Right kidney (tissue), 1 donor: ENCODE data around the gene GHRL.
"Not testable (repeated sequence)": the region's sequence is repeated elsewhere in the genome, so short reads cannot be mapped to it uniquely, and the experiment has no call there.

Source experiments
- DNase-seq: peaks from one replicate; pipeline ENCODE4 v3.0.0-alpha.2; 2016

GHRL gene

DNA sequence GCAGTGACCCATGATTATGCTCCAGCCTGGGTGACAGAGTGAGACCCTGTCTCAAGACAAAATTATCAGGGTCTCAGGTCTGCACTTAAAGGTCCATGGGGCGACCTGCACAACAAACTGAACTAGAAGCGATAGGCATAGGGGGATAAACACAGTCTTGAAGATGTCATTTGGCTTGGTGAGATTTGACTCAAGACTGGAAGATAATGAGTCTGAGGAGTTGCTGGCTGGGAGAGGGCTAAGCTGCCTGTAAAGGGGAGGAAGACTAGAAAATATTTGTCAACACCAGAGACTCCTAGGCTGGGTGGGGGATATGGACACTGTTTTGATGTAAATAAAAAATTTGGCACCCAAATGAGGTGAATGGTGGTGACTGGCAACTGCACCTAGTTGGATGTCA lies 19.8 kb downstream of the GHRL start:
- DNase-seq = no peak

DNA sequence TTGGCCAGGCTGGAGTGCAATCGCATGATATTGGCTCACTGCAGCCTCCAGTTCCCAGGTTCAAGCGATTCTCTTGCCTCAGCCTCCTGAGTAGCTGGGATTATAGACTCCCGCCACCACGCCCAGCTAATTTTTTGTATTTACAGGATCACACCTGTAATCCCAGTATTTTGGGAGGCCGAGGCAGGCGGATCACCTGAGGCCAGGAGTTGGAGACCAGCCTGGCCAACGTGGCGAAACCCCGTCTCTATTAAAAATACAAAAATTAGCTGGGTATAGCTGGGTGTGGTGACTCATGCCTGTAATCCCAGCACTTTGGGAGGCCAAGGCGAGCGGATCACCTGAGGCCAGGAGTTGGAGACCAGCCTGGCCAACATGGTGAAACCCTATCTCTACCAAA lies 20.3 kb downstream of the GHRL start:
- not testable (repeated sequence) for DNase-seq

DNA sequence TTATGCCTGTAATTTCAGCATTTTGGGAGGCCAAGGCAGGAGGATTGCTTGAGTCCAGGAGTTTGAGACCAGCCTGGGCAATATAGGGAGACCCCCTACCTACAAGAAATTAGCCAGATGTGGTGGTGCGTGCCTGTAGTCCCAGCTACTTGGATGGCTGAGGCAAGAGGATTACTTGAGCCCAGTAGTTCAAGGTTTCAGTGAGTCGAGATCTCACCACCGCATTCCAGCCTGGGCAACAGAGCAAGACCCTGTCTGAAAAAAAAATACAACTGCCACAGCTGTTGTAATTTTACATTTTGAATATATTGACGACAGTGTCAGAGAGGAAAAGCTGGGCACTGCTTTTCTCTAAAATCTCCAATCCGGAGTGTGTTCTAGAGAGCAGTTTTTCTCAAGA lies 23.3 kb downstream of the GHRL start:
- no peak for DNase-seq

DNA sequence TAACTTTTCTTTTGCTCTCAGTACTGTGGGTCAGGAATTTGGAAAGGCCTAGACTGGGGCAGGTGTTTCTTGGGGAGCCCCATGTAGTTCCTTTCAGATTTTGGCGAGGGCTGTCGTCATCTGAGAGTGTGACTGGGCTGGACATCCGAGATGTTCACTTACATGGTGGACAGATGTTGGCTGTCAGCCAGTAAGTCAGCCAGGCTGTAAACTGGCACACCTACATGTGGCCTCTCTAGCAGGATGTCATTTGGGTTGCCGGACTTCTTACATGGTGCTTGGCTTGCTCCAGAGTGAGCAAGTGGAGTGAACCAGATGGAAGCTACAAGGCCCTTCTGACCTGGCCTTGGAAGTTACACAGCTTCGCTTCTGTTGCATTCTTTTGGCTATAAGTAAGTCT lies 23.8 kb downstream of the GHRL start:
- DNase-seq = no peak

DNA sequence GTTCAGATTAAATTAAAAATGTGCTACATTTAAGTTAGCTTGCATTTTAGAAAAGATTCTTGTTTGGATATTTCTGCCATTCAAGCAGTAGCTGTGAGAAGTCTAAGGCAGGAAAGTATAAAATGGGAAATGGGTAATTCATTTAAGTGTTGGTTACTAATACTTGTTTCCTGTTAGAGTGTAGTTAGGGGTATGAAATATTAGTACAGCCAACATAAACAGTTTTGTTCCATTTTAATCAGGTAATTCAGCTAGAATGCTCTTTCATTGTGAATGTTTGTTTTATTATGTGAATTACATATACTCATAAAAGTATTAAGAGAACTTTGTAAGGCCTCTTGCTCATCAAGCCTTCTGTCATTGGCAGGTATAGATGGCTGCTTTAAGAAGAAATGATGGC lies 24.6 kb downstream of the GHRL start:
- no peak for DNase-seq

DNA sequence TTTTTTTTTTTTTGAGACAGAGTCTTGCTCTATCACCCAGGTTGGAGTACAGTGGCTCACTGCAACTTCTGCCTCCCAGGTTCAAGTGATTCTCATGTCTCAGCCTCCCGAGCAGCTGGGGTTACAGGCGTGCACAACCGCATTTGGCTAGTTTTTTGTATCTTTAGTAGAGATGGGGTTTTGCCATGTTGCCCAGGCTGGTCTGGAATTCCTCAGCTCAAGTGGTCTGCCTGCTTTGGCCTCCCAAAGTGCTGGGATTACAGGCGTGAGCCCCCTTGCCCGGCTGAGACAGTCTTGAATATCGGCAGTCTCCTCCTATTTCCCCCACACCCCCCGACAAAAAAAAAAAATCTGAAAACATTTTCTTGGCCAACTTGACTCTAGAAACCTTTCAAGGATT lies 25.8 kb downstream of the GHRL start:
- not testable (repeated sequence) for DNase-seq

DNA sequence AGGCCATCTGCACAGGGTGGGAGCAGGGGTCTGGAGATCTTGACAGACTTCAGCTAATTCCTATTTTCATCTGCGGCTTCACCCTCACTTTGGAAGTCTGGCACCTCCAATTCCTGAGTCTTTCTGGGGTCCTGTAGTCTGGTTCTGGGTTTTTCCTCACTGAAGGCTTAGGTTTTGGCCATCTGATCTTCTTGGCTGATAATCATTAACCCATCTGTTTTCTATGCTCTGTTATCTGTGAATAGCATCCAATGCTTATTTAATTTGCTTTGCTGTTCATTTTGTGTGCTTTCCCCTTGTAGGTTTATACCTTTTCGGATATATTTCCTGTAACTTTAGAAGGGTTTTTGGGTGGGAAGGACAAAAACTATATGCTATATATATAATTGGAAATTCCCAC lies 26.9 kb downstream of the GHRL start:
- no peak for DNase-seq

DNA sequence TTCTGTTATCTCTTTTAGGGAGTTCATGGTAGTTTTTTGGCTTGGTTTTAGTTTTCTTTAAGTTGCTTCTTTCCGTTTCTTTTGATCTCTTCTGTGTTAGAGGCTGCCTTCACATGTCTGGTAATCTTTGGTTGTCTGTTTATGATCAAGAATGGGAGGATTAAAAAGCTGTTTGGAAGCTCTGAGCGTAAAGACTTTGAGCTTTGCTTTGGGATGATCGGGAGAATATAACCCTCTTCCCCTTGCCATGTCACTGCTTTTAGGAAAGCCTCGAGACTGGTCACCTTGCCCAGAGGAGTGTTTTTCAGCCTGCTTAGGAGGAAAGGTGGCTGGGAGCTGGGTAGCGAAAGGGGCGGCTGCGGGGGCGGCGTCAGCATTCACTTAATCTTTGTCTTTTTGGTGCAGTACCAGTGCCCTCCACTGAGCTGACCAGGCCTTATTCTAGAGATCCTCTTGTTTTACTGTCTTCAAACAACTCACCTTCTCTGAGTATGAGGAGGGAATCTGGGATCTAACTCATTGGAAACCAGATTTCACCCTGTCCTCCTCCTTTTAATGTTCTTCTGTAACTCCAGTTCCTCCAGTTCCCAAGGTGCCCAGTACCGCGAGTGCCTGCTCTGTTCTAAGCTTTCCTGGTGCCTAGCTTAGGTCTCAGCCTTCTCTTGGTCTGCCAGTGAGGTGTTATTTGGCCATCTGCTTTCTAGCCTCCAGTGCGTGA lies 28.9 kb downstream of the GHRL start:
- DNase-seq = peak; percentile 35

DNA sequence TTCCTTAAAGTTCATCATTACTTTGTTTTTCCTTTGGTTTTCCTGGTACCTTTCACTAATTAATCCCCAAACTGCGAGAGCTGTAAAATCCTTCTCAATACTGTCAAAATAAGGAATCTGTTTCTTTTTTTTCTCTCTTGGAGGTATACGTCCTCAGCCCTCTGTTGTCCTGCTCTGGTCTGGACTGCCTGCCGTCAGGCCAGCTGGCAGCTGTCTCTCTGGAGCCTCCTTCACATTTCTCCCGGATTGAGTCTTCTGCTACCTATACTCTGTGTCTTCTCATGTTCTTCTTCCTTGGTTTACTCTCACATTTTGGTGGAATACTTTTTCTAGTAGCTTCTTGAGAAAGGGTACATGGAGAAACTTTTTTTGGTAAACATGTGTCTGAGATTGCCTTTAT lies 30.7 kb downstream of the GHRL start:
- no peak for DNase-seq

DNA sequence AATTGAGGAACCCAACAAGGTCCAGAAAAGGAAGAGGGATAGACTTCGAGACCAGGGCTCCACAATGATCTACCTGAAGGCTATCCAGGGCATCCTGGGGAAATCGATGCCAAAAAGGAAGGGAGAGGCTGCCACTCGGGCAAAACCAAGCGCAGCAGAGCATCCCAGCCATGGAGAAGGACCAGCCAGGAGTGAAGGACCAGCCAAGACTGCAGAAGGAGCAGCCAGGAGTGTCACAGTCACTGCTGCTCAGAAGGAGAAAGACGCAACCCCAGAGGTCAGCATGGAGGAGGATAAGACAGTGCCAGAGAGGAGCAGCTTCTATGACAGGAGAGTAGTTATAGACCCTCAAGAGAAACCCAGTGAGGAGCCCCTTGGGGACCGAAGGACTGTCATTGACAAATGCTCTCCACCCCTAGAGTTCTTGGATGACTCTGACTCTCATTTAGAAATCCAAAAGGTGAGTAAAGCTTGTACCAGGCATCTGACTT lies 32.5 kb downstream of the GHRL start:
- no peak for DNase-seq

DNA sequence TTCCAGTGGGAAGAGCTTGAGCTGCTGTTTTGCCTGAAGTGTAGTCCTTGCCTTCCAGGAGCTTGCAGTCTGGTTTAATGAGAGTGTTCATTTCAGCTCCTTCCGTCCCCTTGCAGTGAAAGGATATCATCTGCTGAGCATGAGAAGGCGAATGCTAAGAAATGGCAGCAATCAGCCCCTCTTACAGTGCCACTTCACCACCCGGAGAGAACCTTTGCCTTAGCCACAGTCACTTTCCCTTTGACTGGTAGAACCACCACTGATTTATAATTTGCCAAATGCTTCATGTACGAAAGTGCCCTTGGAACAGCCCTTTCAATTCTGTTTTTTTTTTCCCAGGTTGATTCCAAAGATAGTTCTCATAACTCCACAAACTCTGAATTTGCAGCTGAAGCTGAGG lies 32.9 kb downstream of the GHRL start:
- DNase-seq = no peak

DNA sequence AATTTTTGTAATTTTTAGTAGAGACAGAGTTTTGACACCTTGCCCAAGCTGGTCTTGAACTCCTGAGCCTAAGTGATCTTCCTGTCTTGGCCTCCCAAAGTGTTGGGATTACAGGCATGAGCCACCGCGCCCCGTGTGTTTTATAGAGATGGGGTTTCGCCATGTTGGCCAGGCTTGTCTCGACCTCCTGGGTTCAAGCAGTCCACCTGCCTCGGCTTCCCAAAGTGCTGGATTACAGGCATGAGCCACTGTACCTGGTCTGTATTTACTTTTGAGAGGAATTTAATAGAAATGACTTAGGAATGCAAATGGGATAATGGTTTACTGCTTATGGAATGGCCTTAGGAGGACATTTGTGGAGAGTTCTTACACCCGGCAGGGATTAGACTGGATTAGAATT lies 33.7 kb downstream of the GHRL start:
- DNase-seq = no peak

DNA sequence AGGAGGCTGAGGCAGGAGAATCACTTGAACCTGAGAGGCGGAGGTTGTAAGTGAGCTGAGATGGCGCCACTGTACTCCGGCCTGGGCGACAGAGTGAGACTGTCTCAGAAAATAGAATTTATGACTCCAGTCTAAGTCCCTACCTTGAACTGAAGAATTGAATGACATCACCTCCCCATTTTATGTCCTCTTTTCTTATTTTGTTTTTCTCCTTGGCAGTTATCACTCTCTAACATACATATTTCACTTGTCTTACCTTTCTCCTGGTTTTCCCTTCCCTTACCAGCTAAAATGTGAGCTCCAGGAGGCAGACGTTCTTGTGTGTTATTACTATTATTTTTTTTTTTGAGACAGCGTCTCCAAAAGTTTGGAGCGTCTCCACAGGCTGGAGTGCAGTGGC lies 36.9 kb downstream of the GHRL start:
- DNase-seq = no peak

DNA sequence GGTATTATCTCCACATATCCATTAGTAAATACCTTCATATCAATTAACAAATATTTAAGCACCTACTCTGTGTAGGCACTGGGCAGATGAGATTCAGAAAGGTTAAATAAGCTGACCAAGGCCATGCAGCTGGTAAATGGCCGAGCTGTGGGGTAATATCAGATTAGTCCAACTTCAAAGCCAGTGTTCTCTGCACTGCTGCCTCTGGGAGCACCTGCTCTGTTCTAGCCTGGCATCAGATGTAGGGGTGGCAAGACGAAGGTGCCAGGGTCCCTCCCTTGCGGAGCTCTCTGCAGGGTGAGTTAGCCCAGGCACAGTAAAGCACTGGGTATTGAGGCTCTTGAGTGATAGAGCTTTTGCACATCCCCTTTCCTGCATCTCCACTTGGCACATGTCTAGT lies 39.0 kb downstream of the GHRL start:
- DNase-seq = no peak

DNA sequence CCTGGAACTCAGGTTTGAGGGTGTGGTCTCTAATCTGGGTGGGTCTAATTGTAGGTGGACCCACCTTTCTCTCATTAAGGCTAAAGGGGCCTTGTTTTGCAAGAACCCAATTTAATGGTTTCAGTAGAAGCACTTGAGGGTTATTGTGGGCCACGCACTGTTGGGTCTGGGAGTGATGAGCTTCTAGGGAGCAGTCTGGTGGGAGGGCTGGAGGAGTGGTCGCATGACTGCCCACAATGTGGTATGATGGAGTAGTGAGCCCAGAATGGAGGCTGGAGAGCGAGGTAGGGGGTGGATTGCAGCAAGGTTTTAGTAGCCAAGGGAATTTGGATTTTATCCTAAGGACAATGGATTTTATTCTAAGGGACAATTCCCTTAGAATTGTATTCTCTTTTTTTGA lies 41.7 kb downstream of the GHRL start:
- DNase-seq = no peak

DNA sequence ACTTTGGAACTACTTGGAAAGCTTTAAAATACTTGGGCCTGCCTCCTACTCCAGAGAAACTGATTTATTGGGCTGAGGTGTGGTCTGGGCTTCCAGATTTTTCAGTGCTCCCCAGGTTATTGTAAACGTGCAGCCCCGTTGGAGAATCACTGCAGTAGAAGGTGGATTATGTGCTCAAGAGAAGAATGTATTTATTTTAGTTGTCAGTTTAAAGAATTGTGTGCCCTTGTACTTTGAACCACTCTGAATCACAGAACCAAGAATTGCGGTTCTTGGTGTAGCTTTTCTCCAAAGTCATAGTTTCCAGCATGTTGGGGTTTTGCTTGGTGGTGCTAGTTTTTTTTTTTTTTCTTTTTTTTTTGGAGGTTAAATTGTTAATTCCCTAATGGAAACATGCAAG lies 42.9 kb downstream of the GHRL start:
- DNase-seq = no peak

DNA sequence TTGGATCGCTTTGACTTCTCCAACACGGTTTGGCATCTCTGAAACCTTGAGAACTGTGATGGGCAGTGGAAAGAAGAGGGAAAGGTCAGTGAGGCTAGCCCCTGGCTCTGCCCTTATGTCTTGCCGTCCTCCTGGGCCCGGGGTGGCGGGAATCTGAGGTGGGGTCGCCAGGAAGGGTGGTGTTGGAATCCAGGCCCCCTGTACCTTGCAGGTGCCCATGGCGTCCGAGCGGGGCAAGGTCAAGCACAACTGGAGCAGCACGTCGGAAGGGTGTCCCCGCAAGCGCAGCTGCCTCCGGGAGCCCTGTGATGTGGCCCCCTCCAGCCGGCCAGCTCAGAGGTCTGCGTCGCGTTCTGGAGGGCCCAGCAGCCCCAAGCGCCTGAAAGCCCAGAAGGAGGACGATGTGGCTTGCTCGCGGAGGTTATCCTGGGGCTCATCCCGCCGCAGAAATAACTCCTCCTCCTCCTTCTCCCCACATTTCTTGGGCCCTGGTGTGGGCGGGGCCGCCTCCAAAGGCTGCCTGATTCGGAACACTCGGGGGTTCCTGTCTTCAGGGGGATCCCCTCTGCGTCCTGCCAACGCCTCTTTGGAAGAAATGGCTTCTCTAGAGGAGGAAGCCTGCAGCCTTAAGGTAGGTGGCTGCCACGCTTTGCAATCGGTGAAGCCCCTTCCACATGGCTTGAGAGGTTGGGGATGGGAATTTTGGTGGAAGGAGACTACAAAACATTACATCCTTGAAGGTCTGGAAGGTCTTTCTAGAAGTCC lies 43.6 kb downstream of the GHRL start:
- peak; percentile 47 for DNase-seq

DNA sequence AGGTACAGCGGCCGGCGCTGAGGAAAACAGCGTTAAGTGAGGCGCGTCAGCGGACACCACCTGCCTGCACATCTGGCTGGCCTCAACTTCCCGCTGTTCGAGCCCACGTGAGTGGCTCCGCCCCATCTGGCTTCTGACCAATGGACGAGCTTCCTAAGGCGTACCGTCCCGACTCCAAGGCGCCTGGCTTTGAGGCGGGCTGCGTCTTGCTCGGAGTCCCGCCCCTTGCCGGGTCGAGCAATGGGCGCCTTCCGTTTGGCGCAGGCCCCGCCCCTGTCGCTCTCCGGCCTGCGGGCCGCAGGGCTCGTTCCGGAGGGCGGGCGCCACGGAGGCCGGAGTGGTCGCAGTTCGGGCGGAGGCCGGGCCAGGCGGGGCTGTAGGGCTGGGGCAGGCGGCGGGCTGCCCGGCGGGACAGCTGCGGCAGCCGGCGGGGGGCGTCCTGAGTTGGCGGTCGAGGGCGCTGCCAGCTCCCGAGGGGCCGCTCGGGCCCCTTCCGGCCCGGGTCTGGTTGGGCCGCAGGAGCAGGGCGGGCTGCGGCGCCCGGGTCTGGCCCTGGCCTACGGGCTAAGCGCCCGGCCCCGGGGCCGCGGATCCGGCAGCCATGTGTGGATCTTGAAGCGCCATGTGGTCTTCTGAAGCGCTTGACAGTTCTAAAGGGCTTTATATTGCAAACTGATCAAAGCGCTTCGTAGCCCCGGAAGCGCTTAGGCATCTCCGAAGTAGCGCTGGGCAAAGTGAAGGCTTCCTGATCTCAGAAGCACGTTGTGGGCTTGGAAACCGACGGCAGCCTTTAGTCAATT lies 44.4 kb downstream of the GHRL start, which contains the start of gene TATDN2:
TATDN2 (plus strand) TSS at position 276 of the 800 bp plus-strand sequence. CDS start 742 bp downstream, outside the sequence.
- DNase-seq = peak; percentile 84

DNA sequence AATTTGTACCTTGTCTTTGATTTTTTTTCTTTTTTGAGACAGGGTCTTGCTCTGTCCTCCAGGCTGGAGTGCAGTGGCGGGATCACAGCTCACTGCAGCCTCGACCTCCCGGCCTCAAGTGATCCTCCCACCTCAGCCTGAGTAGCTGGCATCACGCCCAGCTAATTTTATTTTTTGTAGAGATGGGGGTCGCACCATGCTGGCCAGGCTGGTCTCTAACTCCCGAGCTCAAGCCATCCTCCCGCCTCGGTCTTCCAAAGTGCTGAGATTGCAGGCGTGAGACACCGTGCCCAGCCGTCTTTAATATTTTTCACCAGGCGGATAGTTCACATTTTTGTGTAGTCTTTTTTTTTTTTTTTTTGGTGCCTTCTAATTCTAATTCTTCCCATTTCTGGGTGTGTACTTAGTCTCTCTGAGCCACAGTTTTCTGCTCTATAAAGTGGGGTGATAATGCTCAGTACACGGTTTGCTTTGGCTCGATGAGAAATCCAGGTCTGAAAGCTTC lies 45.0 kb downstream of the GHRL start:
- peak; percentile 19 for DNase-seq

DNA sequence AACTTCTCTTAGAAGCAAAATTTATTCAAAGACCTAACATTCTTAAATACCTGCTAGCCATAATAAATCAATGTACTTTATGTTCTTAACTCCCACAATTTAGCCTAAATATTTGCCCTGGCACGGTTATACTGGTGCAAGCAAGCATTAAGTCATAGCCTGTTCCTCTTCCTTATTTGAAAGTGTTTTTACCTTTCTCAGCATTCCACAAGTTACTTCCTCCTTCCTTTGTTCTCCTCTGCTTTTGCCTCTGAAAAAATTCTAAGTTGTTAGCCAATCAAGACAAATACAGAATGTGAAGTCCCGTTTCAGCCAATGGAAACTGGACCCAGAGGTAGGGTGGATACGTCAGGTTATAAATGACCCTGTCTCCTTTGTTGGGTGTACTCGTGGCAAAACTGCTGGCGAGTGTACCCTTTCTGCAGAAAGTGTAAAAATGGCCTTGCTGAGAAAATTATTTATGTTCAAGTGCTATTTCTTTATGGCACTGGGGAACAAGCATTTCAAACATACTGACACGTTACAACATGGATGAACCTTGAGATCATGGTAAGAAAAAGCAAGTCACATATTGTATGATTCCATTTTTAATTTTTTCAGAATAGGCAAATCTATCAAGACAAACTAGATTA lies 47.5 kb downstream of the GHRL start:
- no peak for DNase-seq

DNA sequence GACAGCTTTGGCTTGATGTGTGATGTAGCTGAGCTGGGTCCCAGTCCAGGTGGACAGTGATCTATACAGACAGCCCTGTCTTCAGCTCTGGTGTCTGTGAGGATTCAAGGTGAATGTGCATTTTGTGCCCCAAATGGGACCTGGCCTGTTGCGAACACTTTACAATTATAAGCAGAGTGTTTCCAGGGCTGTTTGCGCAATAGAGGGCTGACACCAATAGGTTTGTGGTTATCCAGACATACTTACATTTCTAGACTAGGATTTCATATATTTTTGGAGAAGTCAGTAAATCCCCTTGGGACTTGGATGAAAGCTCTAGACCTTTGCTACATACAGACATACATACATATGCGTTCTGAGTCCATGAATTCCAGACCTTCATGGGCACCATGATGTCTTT lies 48.7 kb downstream of the GHRL start:
- no peak for DNase-seq
